LNCaP clone FGC (cell line): Measurements from ENCODE around the gene LDLRAP1.

Experiments
- DNase-seq: peaks from one replicate; pipeline ENCODE4 v3.0.0-alpha.2; 2011; ENCODE audit warnings: low read depth
- H3K4me3 ChIP-seq: 2 replicates; pipeline ENCODE4 v1.5.1; 2011; ENCODE audit warnings: mild to moderate bottlenecking, low read depth, low read length, control low read depth
- CTCF ChIP-seq: IDR thresholded peaks from 2 replicates; pipeline ENCODE4 v1.5.1; 2012; ENCODE audit warnings: mild to moderate bottlenecking; ENCODE audit not compliant: control insufficient read depth, insufficient read depth; ENCODE audit errors: extremely low read depth

Gene LDLRAP1

GRCh38 chr1:25517476-25518394 is 25.7 kb upstream of the LDLRAP1 start:
- DNase-seq: no peak
- no peak overlapping the region for H3K4me3 ChIP-seq
- no peak for TF ChIP-seq CTCF

GRCh38 chr1:25519624-25520023 is 23.8 kb upstream of the LDLRAP1 start:
- H3K4me3 ChIP-seq: no peak overlapping the region
- no peak for TF ChIP-seq CTCF
- no peak for DNase-seq

- TF ChIP-seq CTCF: peak; percentile 54
- no peak for DNase-seq
Observed at GRCh38 chr1:25520446-25521061, 22.9 kb upstream of the LDLRAP1 start.

GRCh38 chr1:25522031-25522655 is 21.3 kb upstream of the LDLRAP1 start:
- no peak overlapping the region for H3K4me3 ChIP-seq
- no peak for DNase-seq
- TF ChIP-seq CTCF: no peak

More at GRCh38 chr1:25520446-25521061, 22.9 kb upstream of the LDLRAP1 start:
- no peak overlapping the region for H3K4me3 ChIP-seq

- TF ChIP-seq CTCF: no peak
- DNase-seq: no peak
Observed at GRCh38 chr1:25523542-25523941, 19.9 kb upstream of the LDLRAP1 start.

GRCh38 chr1:25524568-25525360 is 18.6 kb upstream of the LDLRAP1 start:
- DNase-seq: no peak
- H3K4me3 ChIP-seq: no peak overlapping the region
- TF ChIP-seq CTCF: no peak

More at GRCh38 chr1:25523542-25523941, 19.9 kb upstream of the LDLRAP1 start:
- H3K4me3 ChIP-seq: no peak overlapping the region
